Osteoblast (primary cell): ENCODE data around the gene CCDC86. TPM values are rescaled to one million over a fixed set of nuclear protein-coding genes. Genes with fewer than 3 reads are reported as not detected.

Experiments
- DNase-seq: peaks from one replicate; pipeline ENCODE4 v3.0.0; 2011; ENCODE audit warnings: low spot score, mixed read lengths; ENCODE audit not compliant: insufficient read length; ENCODE audit errors: missing footprints
- H2AFZ ChIP-seq: 2 replicates; pipeline ENCODE4 v1.6.0; 2011; ENCODE audit warnings: mild to moderate bottlenecking, low read length
- H3K27ac ChIP-seq: 2 replicates; pipeline ENCODE4 v1.5.1; 2011; ENCODE audit warnings: mild to moderate bottlenecking, low read depth, low read length, moderate library complexity
- H3K27me3 ChIP-seq: 2 replicates; pipeline ENCODE4 v1.6.0; 2012; ENCODE audit warnings: mild to moderate bottlenecking, control low read depth, inconsistent platforms, low read length, moderate library complexity; ENCODE audit not compliant: insufficient read depth
- H3K36me3 ChIP-seq: 2 replicates; pipeline ENCODE4 v1.5.1; 2011; ENCODE audit warnings: mild to moderate bottlenecking, low read length, control low read depth, moderate library complexity; ENCODE audit not compliant: insufficient read depth
- H3K4me1 ChIP-seq: 2 replicates; pipeline ENCODE4 v1.5.1; 2011; ENCODE audit warnings: mild to moderate bottlenecking, low read length, control low read depth, moderate library complexity; ENCODE audit not compliant: insufficient read depth
- H3K4me2 ChIP-seq: 2 replicates; pipeline ENCODE4 v1.6.0; 2011; ENCODE audit warnings: mild to moderate bottlenecking, low read length; ENCODE audit not compliant: insufficient read depth
- H3K4me3 ChIP-seq: fragments of 200-600 bp; sonication (generic); 3 replicates; pipeline ENCODE4 v1.5.1; 2012; ENCODE audit warnings: mild to moderate bottlenecking, low read length, inconsistent platforms; ENCODE audit not compliant: insufficient read depth
- H3K79me2 ChIP-seq: 2 replicates; pipeline ENCODE4 v1.6.0; 2012; ENCODE audit warnings: mild to moderate bottlenecking, low read length, control low read depth, inconsistent platforms; ENCODE audit not compliant: insufficient read depth
- H3K9me3 ChIP-seq: 2 replicates; pipeline ENCODE4 v1.5.1; 2011; ENCODE audit warnings: low read depth, low read length, control low read depth
- H4K20me1 ChIP-seq: 2 replicates; pipeline ENCODE4 v1.6.0; 2012; ENCODE audit warnings: mild to moderate bottlenecking, low read length, control low read depth; ENCODE audit not compliant: insufficient read depth
- CTCF ChIP-seq: IDR thresholded peaks from 2 replicates; pipeline ENCODE4 v1.5.1; 2011; ENCODE audit warnings: mild to moderate bottlenecking, low read depth, low read length, moderate library complexity; ENCODE audit errors: extremely low read depth
- total RNA-seq: library from RNA; depleted of rRNA; stranded (reverse); fragments of >200 nt; gene quantifications from 2 replicates; pipeline ENCODE4 v1.2.3, GENCODE V29; 2012

CCDC86 gene
- total RNA-seq, 1 donor, result 6.2 TPM

- Histone ChIP-seq H3K4me1 (no peaks in the 10 kb centered on the region), H3K79me2 (no peaks in the 10 kb centered on the region), H3K27me3 (no peaks in the 10 kb centered on the region), H4K20me1 (no peaks in the 10 kb centered on the region), H3K9me3 (no peaks in the 10 kb centered on the region), H2AFZ (no peak overlapping the region), H3K4me2 (no peak overlapping the region), H3K27ac (no peak overlapping the region), H3K4me3 (no peak overlapping the region), H3K36me3 (peaks cover 9% of the 10 kb centered on the region)
- DNase-seq, result no peak
- no peak for TF ChIP-seq CTCF
These were observed 12.4 kb downstream of the CCDC86 start for GRCh38 chr11:60854140-60854846.

GRCh38 chr11:60854847-60855725, 13.2 kb downstream of the CCDC86 start:
- no peak overlapping the region for H3K4me2 ChIP-seq
- no peaks in the 10 kb centered on the region for H3K27me3 ChIP-seq
- DNase-seq, result peak; percentile 86
- no peak for TF ChIP-seq CTCF
- H3K36me3 ChIP-seq, result peaks cover 9% of the 10 kb centered on the region
- H2AFZ ChIP-seq, result no peak overlapping the region
- H3K4me1 ChIP-seq, result no peaks in the 10 kb centered on the region
- no peak overlapping the region for H3K4me3 ChIP-seq
- no peaks in the 10 kb centered on the region for H3K79me2 ChIP-seq
- H3K27ac ChIP-seq, result no peak overlapping the region
- H3K9me3 ChIP-seq, result no peaks in the 10 kb centered on the region
- H4K20me1 ChIP-seq, result no peaks in the 10 kb centered on the region

- no peaks in the 10 kb centered on the region for H3K79me2 ChIP-seq
- no peak within 1 kb of the TSS for H3K27ac ChIP-seq
- no peak within 1 kb of the TSS for H3K4me2 ChIP-seq
- no peak for TF ChIP-seq CTCF
- H3K36me3 ChIP-seq, result peaks cover 6% of the 10 kb centered on the region
- H3K9me3 ChIP-seq, result no peaks in the 10 kb centered on the region
- H4K20me1 ChIP-seq, result no peaks in the 10 kb centered on the region
- no peak within 1 kb of the TSS for H2AFZ ChIP-seq
- peak; percentile 89 for DNase-seq
- no peak within 1 kb of the TSS for H3K4me3 ChIP-seq
- no peaks in the 10 kb centered on the region for H3K27me3 ChIP-seq
- no peaks in the 10 kb centered on the region for H3K4me1 ChIP-seq
These were observed 14.1 kb downstream of the CCDC86 start, which contains the start of gene PTGDR2 for GRCh38 chr11:60855726-60856633. Gene PTGDR2, minus strand, starts transcription at chr11:60855950. Its CDS starts 2,228 bp downstream, at chr11:60853722.
